BE2C (cell line): Measurements from ENCODE around the gene ZNF839.
"Not testable (repeated sequence)": the region's sequence is repeated elsewhere in the genome, so short reads cannot be mapped to it uniquely, and the experiment has no call there.

ENCODE experiments used
- DNase-seq: peaks from one replicate; pipeline ENCODE4 v3.0.0-alpha.2; 2020
- H3K27me3 ChIP-seq: fragments of 250-450 bp; sonication (Bioruptor Pico); 2 replicates; pipeline ENCODE4 v1.5.1; 2020; ENCODE audit warnings: mild to moderate bottlenecking
- H3K36me3 ChIP-seq: fragments of 250-450 bp; sonication (Bioruptor Pico); 2 replicates; pipeline ENCODE4 v1.5.1; 2020; ENCODE audit warnings: mild to moderate bottlenecking
- H3K4me1 ChIP-seq: fragments of 250-450 bp; sonication (Bioruptor Pico); 2 replicates; pipeline ENCODE4 v1.5.1; 2020
- H3K4me3 ChIP-seq: 2 replicates; pipeline ENCODE4 v1.5.1; 2011; ENCODE audit warnings: low read depth, low read length
- H3K9me3 ChIP-seq: fragments of 250-450 bp; sonication (Bioruptor Pico); 2 replicates; pipeline ENCODE4 v1.5.1; 2020
- CTCF ChIP-seq: IDR thresholded peaks from 2 replicates; pipeline ENCODE4 v1.5.1; 2012; ENCODE audit warnings: mild to moderate bottlenecking, low read depth, low read length

Gene ZNF839

GRCh38 chr14:102321456-102322422 is 2.2 kb downstream of the ZNF839 start:
- Histone ChIP-seq H3K27me3 (no peaks in the 10 kb centered on the region), H3K4me3 (no peak overlapping the region), H3K36me3 (no peaks in the 10 kb centered on the region), H3K9me3 (no peaks in the 10 kb centered on the region), H3K4me1 (peaks cover 6% of the 10 kb centered on the region)
- TF ChIP-seq CTCF: no peak
- DNase-seq: no peak

- Histone ChIP-seq H3K9me3 (no peaks in the 10 kb centered on the region), H3K4me3 (no peak overlapping the region), H3K36me3 (no peaks in the 10 kb centered on the region), H3K27me3 (no peaks in the 10 kb centered on the region), H3K4me1 (no peaks in the 10 kb centered on the region; the same call in 1 of the 2 replicates)
- DNase-seq: peak; percentile 68
- peak; percentile 86 for TF ChIP-seq CTCF
Measured at GRCh38 chr14:102323102-102323501, 3.6 kb downstream of the ZNF839 start.

- no peak for TF ChIP-seq CTCF
- Histone ChIP-seq H3K4me3 (no peak overlapping the region), H3K4me1 (no peaks in the 10 kb centered on the region), H3K36me3 (no peaks in the 10 kb centered on the region), H3K27me3 (no peaks in the 10 kb centered on the region), H3K9me3 (no peaks in the 10 kb centered on the region)
- peak; percentile 32 for DNase-seq
Measured at GRCh38 chr14:102325791-102326345, 6.3 kb downstream of the ZNF839 start.

- H3K36me3 ChIP-seq: no peaks in the 10 kb centered on the region
- H3K27me3 ChIP-seq: no peaks in the 10 kb centered on the region
- no peak overlapping the region for H3K4me3 ChIP-seq
- no peaks in the 10 kb centered on the region for H3K4me1 ChIP-seq
- H3K9me3 ChIP-seq: no peaks in the 10 kb centered on the region
- no peak for DNase-seq
- TF ChIP-seq CTCF: no peak
Measured at GRCh38 chr14:102326583-102326982, 7.0 kb downstream of the ZNF839 start.

GRCh38 chr14:102329381-102329780 is 9.8 kb downstream of the ZNF839 start:
- H3K4me1 ChIP-seq, H3K27me3 ChIP-seq, H3K4me3 ChIP-seq, H3K9me3 ChIP-seq, DNase-seq, H3K36me3 ChIP-seq: not testable (repeated sequence)

- TF ChIP-seq CTCF: no peak
- H3K27me3 ChIP-seq: no peaks in the 10 kb centered on the region
- no peaks in the 10 kb centered on the region for H3K4me1 ChIP-seq
- no peaks in the 10 kb centered on the region for H3K36me3 ChIP-seq
- DNase-seq: no peak
- H3K9me3 ChIP-seq: no peaks in the 10 kb centered on the region
- no peak overlapping the region for H3K4me3 ChIP-seq
Measured at GRCh38 chr14:102330806-102331205, 11.3 kb downstream of the ZNF839 start.
